HEK293 (cell line): ENCODE data around the gene SPATA2L.
A peak's percentile ranks its signal among the peaks of the same experiment; 100 is the strongest.

Source experiments
- BCL11A ChIP-seq: fragments of 450-650 bp; formaldehyde crosslinking; IDR thresholded peaks from 2 replicates; pipeline ENCODE4 v1.5.1; 2016; ENCODE audit warnings: low read depth, missing biosample characterization, missing genetic modification characterization
- EGR2 ChIP-seq: fragments of 450-650 bp; formaldehyde crosslinking; IDR thresholded peaks from 2 replicates; pipeline ENCODE4 v1.5.1; 2016; ENCODE audit warnings: low read depth, missing biosample characterization, missing genetic modification characterization
- GLI4 ChIP-seq: fragments of 450-650 bp; formaldehyde crosslinking; IDR thresholded peaks from 2 replicates; pipeline ENCODE4 v1.5.1; 2016; ENCODE audit warnings: missing biosample characterization, missing genetic modification characterization
- GLIS2 ChIP-seq: fragments of 450-650 bp; formaldehyde crosslinking; IDR thresholded peaks from 2 replicates; pipeline ENCODE4 v1.5.1; 2016; ENCODE audit warnings: missing biosample characterization, missing genetic modification characterization
- KLF1 ChIP-seq: fragments of 450-650 bp; formaldehyde crosslinking; IDR thresholded peaks from 2 replicates; pipeline ENCODE4 v1.5.1; 2016; ENCODE audit warnings: missing biosample characterization, missing genetic modification characterization
- KLF10 ChIP-seq: fragments of 450-650 bp; IDR thresholded peaks from 2 replicates; pipeline ENCODE4 v1.5.1; 2018; ENCODE audit warnings: missing biosample characterization, mild to moderate bottlenecking, missing genetic modification characterization
- KLF8 ChIP-seq: fragments of 450-650 bp; formaldehyde crosslinking; IDR thresholded peaks from 2 replicates; pipeline ENCODE4 v1.5.1; 2016; ENCODE audit warnings: missing biosample characterization, missing genetic modification characterization
- KLF9 ChIP-seq: fragments of 450-650 bp; formaldehyde crosslinking; IDR thresholded peaks from 2 replicates; pipeline ENCODE4 v1.5.1; 2016; ENCODE audit warnings: missing biosample characterization, missing genetic modification characterization, low read depth
- ZBTB48 ChIP-seq: fragments of 450-650 bp; formaldehyde crosslinking; IDR thresholded peaks from 2 replicates; pipeline ENCODE4 v1.5.1; 2016; ENCODE audit warnings: missing biosample characterization, missing genetic modification characterization
- ZFHX2 ChIP-seq: fragments of 450-650 bp; formaldehyde crosslinking; conservative IDR thresholded peaks from 2 replicates; pipeline ENCODE4 v1.5.1; 2016; ENCODE audit warnings: missing biosample characterization, missing genetic modification characterization
- ZFP37 ChIP-seq: fragments of 450-650 bp; formaldehyde crosslinking; IDR thresholded peaks from 2 replicates; pipeline ENCODE4 v1.5.1; 2016; ENCODE audit warnings: missing biosample characterization, missing genetic modification characterization
- ZNF10 ChIP-seq: fragments of 450-650 bp; formaldehyde crosslinking; IDR thresholded peaks from 2 replicates; pipeline ENCODE4 v1.5.1; 2017; ENCODE audit warnings: missing biosample characterization, missing genetic modification characterization
- ZNF132 ChIP-seq: fragments of 450-650 bp; formaldehyde crosslinking; IDR thresholded peaks from 2 replicates; pipeline ENCODE4 v1.5.1; 2017; ENCODE audit warnings: missing biosample characterization, missing genetic modification characterization, borderline replicate concordance
- ZNF19 ChIP-seq: fragments of 450-650 bp; formaldehyde crosslinking; IDR thresholded peaks from 2 replicates; pipeline ENCODE4; 2016; ENCODE audit warnings: missing biosample characterization, missing genetic modification characterization, low read depth
- ZNF24 ChIP-seq: fragments of 450-650 bp; formaldehyde crosslinking; IDR thresholded peaks from 2 replicates; pipeline ENCODE4 v1.5.1; 2016; ENCODE audit warnings: missing biosample characterization, missing genetic modification characterization
- ZNF324 ChIP-seq: fragments of 450-650 bp; formaldehyde crosslinking; IDR thresholded peaks from 2 replicates; pipeline ENCODE4 v1.5.1; 2016; ENCODE audit warnings: missing biosample characterization, missing genetic modification characterization
- ZNF335 ChIP-seq: fragments of 450-650 bp; formaldehyde crosslinking; conservative IDR thresholded peaks from 2 replicates; pipeline ENCODE4 v1.5.1; 2016; ENCODE audit warnings: missing biosample characterization, missing genetic modification characterization
- ZNF560 ChIP-seq: fragments of 450-650 bp; formaldehyde crosslinking; IDR thresholded peaks from 2 replicates; pipeline ENCODE4 v1.5.1; 2017; ENCODE audit warnings: missing biosample characterization, missing genetic modification characterization, borderline replicate concordance
- ZNF571 ChIP-seq: fragments of 450-650 bp; formaldehyde crosslinking; IDR thresholded peaks from 2 replicates; pipeline ENCODE4 v1.5.0; 2017; ENCODE audit warnings: missing biosample characterization, missing genetic modification characterization
- ZNF596 ChIP-seq: fragments of 450-650 bp; IDR thresholded peaks from 2 replicates; pipeline ENCODE4 v1.5.0; 2018; ENCODE audit warnings: missing biosample characterization, mild to moderate bottlenecking, missing genetic modification characterization, moderate library complexity
- ZNF792 ChIP-seq: fragments of 450-650 bp; formaldehyde crosslinking; IDR thresholded peaks from 2 replicates; pipeline ENCODE4 v1.5.1; 2016; ENCODE audit warnings: missing biosample characterization, missing genetic modification characterization
- ZXDB ChIP-seq: fragments of 450-650 bp; formaldehyde crosslinking; IDR thresholded peaks from 2 replicates; pipeline ENCODE4 v1.5.1; 2016; ENCODE audit warnings: missing biosample characterization, missing genetic modification characterization
- TF ChIP-seq, protein P1 (sequence below): fragments of 450-650 bp; formaldehyde crosslinking; IDR thresholded peaks from 2 replicates; pipeline ENCODE4 v1.5.1; 2016; ENCODE audit warnings: missing biosample characterization, missing genetic modification characterization
- TF ChIP-seq, protein P2 (sequence below): fragments of 450-650 bp; formaldehyde crosslinking; IDR thresholded peaks from 2 replicates; pipeline ENCODE4 v1.5.1; 2017; ENCODE audit warnings: missing biosample characterization, missing genetic modification characterization
- TF ChIP-seq, protein P3 (sequence below): fragments of 450-650 bp; formaldehyde crosslinking; IDR thresholded peaks from 2 replicates; pipeline ENCODE4 v1.5.1; 2016; ENCODE audit warnings: missing biosample characterization, missing genetic modification characterization
- TF ChIP-seq, protein P4 (sequence below): IDR thresholded peaks from 2 replicates; pipeline ENCODE4 v1.6.1; 2011; ENCODE audit warnings: mild to moderate bottlenecking, low read depth, low read length, borderline replicate concordance
- TF ChIP-seq, protein P5 (sequence below): fragments of 450-650 bp; formaldehyde crosslinking; IDR thresholded peaks from 2 replicates; pipeline ENCODE4 v1.5.1; 2017; ENCODE audit warnings: missing biosample characterization, missing genetic modification characterization
- TF ChIP-seq, protein P6 (sequence below): fragments of 450-650 bp; formaldehyde crosslinking; optimal IDR thresholded peaks from 2 replicates; pipeline ENCODE3; 2016; ENCODE audit warnings: missing biosample characterization, mild to moderate bottlenecking, missing genetic modification characterization
- TF ChIP-seq, protein P7 (sequence below): fragments of 450-650 bp; formaldehyde crosslinking; IDR thresholded peaks from 2 replicates; pipeline ENCODE4 v1.5.1; 2016; ENCODE audit warnings: missing biosample characterization, missing genetic modification characterization

The SPATA2L gene

DNA sequence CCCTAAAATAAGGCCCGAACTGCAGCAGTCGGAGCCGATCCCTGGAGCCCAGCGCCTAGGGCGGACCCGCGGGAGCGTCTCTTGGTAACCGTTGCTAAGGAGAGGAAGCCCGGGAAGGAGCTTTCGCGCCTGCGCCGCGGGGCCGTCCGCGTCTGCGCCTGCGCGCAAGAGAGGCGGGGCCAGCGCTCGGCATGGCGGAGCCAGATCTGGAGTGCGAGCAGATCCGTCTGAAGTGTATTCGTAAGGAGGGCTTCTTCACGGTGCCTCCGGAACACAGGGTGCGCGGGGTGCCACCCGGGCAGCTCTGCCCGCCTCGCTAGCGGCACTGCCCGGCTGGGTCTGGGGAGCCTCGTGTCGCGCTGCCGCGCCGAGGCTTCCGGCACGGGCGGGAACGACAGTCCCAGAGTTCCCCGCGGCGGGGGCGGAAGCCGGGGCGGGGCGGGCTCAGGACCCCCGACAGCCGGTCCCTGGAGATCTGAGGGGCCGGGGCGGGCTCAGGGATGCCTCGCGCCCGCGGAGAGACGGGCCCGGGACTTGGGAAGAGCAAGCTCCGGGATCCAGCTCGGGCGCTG is 14.9 kb downstream of the SPATA2L start, which contains the start of gene CDK10 (continued):
- no peak for TF ChIP-seq ZNF19 (tag by site-specific recombination)
- TF ChIP-seq ZFP37 (tag by site-specific recombination), result no peak
- TF ChIP-seq KLF9 (tag by site-specific recombination), result peak; percentile 67
- no peak for TF ChIP-seq ZNF24 (tag by site-specific recombination)
- TF ChIP-seq, protein P1, sequence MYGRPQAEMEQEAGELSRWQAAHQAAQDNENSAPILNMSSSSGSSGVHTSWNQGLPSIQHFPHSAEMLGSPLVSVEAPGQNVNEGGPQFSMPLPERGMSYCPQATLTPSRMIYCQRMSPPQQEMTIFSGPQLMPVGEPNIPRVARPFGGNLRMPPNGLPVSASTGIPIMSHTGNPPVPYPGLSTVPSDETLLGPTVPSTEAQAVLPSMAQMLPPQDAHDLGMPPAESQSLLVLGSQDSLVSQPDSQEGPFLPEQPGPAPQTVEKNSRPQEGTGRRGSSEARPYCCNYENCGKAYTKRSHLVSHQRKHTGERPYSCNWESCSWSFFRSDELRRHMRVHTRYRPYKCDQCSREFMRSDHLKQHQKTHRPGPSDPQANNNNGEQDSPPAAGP (tag by site-specific recombination), result 0 out of 2 replicates have a peak, but pooled peaks have one; percentile 36
- no peak for TF ChIP-seq GLI4 (tag by site-specific recombination)
- TF ChIP-seq, protein P2, sequence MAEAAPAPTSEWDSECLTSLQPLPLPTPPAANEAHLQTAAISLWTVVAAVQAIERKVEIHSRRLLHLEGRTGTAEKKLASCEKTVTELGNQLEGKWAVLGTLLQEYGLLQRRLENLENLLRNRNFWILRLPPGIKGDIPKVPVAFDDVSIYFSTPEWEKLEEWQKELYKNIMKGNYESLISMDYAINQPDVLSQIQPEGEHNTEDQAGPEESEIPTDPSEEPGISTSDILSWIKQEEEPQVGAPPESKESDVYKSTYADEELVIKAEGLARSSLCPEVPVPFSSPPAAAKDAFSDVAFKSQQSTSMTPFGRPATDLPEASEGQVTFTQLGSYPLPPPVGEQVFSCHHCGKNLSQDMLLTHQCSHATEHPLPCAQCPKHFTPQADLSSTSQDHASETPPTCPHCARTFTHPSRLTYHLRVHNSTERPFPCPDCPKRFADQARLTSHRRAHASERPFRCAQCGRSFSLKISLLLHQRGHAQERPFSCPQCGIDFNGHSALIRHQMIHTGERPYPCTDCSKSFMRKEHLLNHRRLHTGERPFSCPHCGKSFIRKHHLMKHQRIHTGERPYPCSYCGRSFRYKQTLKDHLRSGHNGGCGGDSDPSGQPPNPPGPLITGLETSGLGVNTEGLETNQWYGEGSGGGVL (tag by site-specific recombination), result peak; percentile 51; the same call in 1 of the 2 replicates
- peak; percentile 43 for TF ChIP-seq EGR2 (tag by site-specific recombination)
- TF ChIP-seq ZNF10 (tag by site-specific recombination), result no peak
- no peak for TF ChIP-seq ZNF132 (tag by site-specific recombination)
- TF ChIP-seq ZNF792 (tag by site-specific recombination), result no peak
- TF ChIP-seq GLIS2 (tag by site-specific recombination), result peak; percentile 72
- peak; percentile 70; the same call in 1 of the 2 replicates for TF ChIP-seq ZBTB48 (tag by site-specific recombination)
- TF ChIP-seq ZNF324 (tag by site-specific recombination), result no peak
- no peak for TF ChIP-seq ZNF571
- TF ChIP-seq, protein P3, sequence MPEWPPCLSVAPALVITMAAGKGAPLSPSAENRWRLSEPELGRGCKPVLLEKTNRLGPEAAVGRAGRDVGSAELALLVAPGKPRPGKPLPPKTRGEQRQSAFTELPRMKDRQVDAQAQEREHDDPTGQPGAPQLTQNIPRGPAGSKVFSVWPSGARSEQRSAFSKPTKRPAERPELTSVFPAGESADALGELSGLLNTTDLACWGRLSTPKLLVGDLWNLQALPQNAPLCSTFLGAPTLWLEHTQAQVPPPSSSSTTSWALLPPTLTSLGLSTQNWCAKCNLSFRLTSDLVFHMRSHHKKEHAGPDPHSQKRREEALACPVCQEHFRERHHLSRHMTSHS (tag by site-specific recombination), result no peak
- TF ChIP-seq ZFHX2, result peak; percentile 47
- no peak; the same call in 1 of the 2 replicates for TF ChIP-seq KLF1 (tag by site-specific recombination)
- TF ChIP-seq, protein P4, sequence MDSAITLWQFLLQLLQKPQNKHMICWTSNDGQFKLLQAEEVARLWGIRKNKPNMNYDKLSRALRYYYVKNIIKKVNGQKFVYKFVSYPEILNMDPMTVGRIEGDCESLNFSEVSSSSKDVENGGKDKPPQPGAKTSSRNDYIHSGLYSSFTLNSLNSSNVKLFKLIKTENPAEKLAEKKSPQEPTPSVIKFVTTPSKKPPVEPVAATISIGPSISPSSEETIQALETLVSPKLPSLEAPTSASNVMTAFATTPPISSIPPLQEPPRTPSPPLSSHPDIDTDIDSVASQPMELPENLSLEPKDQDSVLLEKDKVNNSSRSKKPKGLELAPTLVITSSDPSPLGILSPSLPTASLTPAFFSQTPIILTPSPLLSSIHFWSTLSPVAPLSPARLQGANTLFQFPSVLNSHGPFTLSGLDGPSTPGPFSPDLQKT, result no peak
- peak; percentile 93 for TF ChIP-seq ZXDB (tag by site-specific recombination)
- TF ChIP-seq ZNF560, result no peak
- TF ChIP-seq, protein P5, sequence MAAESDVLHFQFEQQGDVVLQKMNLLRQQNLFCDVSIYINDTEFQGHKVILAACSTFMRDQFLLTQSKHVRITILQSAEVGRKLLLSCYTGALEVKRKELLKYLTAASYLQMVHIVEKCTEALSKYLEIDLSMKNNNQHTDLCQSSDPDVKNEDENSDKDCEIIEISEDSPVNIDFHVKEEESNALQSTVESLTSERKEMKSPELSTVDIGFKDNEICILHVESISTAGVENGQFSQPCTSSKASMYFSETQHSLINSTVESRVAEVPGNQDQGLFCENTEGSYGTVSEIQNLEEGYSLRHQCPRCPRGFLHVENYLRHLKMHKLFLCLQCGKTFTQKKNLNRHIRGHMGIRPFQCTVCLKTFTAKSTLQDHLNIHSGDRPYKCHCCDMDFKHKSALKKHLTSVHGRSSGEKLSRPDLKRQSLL (tag by site-specific recombination), result 0 out of 2 replicates have a peak, but pooled peaks have one; percentile 24
- TF ChIP-seq KLF10, result 0 out of 2 replicates have a peak, but pooled peaks have one; percentile 28
- peak; percentile 74; the same call in 1 of the 2 replicates for TF ChIP-seq KLF8
- TF ChIP-seq, protein P6, sequence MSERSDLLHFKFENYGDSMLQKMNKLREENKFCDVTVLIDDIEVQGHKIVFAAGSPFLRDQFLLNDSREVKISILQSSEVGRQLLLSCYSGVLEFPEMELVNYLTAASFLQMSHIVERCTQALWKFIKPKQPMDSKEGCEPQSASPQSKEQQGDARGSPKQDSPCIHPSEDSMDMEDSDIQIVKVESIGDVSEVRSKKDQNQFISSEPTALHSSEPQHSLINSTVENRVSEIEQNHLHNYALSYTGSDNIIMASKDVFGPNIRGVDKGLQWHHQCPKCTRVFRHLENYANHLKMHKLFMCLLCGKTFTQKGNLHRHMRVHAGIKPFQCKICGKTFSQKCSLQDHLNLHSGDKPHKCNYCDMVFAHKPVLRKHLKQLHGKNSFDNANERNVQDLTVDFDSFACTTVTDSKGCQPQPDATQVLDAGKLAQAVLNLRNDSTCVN (tag by site-specific recombination), result peak; percentile 75
- TF ChIP-seq, protein P7, sequence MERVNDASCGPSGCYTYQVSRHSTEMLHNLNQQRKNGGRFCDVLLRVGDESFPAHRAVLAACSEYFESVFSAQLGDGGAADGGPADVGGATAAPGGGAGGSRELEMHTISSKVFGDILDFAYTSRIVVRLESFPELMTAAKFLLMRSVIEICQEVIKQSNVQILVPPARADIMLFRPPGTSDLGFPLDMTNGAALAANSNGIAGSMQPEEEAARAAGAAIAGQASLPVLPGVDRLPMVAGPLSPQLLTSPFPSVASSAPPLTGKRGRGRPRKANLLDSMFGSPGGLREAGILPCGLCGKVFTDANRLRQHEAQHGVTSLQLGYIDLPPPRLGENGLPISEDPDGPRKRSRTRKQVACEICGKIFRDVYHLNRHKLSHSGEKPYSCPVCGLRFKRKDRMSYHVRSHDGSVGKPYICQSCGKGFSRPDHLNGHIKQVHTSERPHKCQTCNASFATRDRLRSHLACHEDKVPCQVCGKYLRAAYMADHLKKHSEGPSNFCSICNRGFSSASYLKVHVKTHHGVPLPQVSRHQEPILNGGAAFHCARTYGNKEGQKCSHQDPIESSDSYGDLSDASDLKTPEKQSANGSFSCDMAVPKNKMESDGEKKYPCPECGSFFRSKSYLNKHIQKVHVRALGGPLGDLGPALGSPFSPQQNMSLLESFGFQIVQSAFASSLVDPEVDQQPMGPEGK (tag by site-specific recombination), result peak; percentile 80
- TF ChIP-seq BCL11A (tag by site-specific recombination), result no peak
- 0 out of 2 replicates have a peak, but pooled peaks have one; percentile 2 for TF ChIP-seq ZNF596 (tag by site-specific recombination)
- peak; percentile 96 for TF ChIP-seq ZNF335
